Astrocyte (in vitro differentiated cells and primary cell): ENCODE results near the gene WSCD2.

Experiments
- EZH2 ChIP-seq: IDR thresholded peaks from 2 replicates; pipeline ENCODE4 v1.6.1; 2012; ENCODE audit warnings: mild to moderate bottlenecking, low read length, inconsistent platforms; ENCODE audit not compliant: insufficient read depth
- TF ChIP-seq, protein P1 (sequence below): IDR thresholded peaks from 2 replicates; pipeline ENCODE4 v1.5.1; 2011; ENCODE audit warnings: low read depth, mild to moderate bottlenecking, inconsistent platforms, low read length, moderate library complexity; ENCODE audit not compliant: insufficient read depth

DNA sequence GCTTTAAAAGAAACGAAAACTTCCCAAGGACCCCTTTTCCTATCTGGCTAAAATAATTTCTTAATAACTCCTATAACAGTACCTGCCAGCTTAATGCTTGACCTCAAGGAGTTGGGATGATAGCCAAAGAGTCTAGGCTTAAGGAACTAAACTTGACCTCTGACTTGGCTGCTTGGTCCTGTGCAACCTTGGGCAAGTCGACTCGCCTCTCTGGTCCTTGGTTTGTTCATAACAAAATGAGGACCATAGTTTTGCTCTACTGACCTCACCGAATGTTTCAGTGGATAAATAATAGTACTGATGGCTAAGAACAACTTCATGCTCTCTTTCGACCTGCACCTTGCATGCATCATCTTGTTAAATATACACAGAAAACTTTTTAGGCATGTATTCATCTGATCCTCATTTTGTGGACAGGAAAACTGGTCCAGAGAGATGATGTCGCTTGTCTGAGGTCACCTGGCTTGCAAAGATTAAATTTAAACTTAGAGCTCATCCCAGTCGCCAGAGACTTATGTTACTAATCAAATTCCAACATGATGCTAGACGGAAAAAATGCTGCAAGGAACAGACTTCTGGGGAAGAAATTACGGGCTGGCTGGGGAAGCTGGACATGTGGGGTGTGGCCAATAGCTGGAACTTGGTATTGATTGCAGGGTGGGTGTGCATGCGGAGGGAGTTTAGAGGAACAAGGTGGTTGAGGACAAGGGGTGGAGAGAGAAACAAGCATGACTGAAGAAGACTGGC, 38.0 kb upstream of the WSCD2 start:
- TF ChIP-seq, protein P1, sequence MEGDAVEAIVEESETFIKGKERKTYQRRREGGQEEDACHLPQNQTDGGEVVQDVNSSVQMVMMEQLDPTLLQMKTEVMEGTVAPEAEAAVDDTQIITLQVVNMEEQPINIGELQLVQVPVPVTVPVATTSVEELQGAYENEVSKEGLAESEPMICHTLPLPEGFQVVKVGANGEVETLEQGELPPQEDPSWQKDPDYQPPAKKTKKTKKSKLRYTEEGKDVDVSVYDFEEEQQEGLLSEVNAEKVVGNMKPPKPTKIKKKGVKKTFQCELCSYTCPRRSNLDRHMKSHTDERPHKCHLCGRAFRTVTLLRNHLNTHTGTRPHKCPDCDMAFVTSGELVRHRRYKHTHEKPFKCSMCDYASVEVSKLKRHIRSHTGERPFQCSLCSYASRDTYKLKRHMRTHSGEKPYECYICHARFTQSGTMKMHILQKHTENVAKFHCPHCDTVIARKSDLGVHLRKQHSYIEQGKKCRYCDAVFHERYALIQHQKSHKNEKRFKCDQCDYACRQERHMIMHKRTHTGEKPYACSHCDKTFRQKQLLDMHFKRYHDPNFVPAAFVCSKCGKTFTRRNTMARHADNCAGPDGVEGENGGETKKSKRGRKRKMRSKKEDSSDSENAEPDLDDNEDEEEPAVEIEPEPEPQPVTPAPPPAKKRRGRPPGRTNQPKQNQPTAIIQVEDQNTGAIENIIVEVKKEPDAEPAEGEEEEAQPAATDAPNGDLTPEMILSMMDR, result no peak
- no peak for TF ChIP-seq EZH2
